Upper lobe of right lung (tissue), 1 donor: ENCODE measurements around the gene SDCCAG8. TPM values are rescaled to one million over a fixed set of nuclear protein-coding genes. Genes with fewer than 3 reads are reported as not detected.

Source experiments
- ATAC-seq: fragments of 200-7000 bp; cut with Tn5 transposase; one replicate; pipeline ENCODE4 v1.9.1; 2020; ENCODE audit warnings: mild to moderate bottlenecking, moderate library complexity
- DNase-seq: peaks from one replicate; pipeline ENCODE4 v3.0.0-alpha.2; 2020
- H3K27ac ChIP-seq: fragments of 200-600 bp; one replicate; pipeline ENCODE4 v1.8.0; 2022
- H3K27me3 ChIP-seq: fragments of 200-600 bp; one replicate; pipeline ENCODE4 v1.8.0; 2022; ENCODE audit warnings: mild to moderate bottlenecking
- H3K36me3 ChIP-seq: fragments of 200-600 bp; one replicate; pipeline ENCODE4 v1.8.0; 2022
- H3K4me1 ChIP-seq: fragments of 200-600 bp; one replicate; pipeline ENCODE4 v1.8.0; 2022
- H3K4me3 ChIP-seq: fragments of 200-600 bp; one replicate; pipeline ENCODE4 v1.8.0; 2022; ENCODE audit warnings: mild to moderate bottlenecking
- H3K9me3 ChIP-seq: fragments of 200-600 bp; one replicate; pipeline ENCODE4 v1.8.0; 2022
- intact Hi-C: fragments of 100-400 bp; cut with DNase I; formaldehyde crosslinking; loops from one replicate; pipeline ENCODE4 v1.11.0; 2022
- total RNA-seq: library from RNA; stranded (reverse); fragmentation: NEBNext Ultra II Directional; extraction: Animal tissue kit (Norgen Biotek cat#: 25700); gene quantifications from one replicate; pipeline ENCODE4 v1.2.1, GENCODE V29; 2021
- TF ChIP-seq, protein P1 (sequence below): fragments of 200-600 bp; IDR thresholded peaks from one replicate; pipeline ENCODE4 v1.8.0; 2022; ENCODE audit warnings: antibody characterized with exemption
- donor health status: DM: no; HTN: yes; CAD: no; lungs with severe emphysema.

SDCCAG8 gene
- total RNA-seq, 1 donor from 2014 or later: 71.9 TPM

DNA sequence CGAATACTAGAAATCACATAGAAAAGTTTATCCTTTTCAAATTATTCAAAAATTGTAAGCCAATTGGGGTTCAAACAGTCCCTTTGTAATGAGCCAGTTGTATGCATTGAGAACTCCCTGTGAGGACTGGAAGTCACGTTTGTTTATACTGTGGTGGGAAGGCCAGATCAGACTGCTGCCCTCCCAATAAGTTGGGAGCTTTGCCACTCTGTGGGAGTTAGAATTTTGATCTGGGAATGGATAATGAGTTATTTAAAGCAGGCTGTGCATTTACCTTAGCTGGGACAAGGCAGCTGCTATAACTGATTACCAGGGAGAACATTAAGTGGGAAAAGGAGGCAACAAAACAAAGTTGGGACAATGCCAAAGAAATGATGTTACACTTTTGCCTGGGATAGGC lies 178.8 kb downstream of the SDCCAG8 start:
- intact Hi-C loops: no loop called here
- no peaks in the 10 kb centered on the region for H3K36me3 ChIP-seq
- TF ChIP-seq, protein P1, sequence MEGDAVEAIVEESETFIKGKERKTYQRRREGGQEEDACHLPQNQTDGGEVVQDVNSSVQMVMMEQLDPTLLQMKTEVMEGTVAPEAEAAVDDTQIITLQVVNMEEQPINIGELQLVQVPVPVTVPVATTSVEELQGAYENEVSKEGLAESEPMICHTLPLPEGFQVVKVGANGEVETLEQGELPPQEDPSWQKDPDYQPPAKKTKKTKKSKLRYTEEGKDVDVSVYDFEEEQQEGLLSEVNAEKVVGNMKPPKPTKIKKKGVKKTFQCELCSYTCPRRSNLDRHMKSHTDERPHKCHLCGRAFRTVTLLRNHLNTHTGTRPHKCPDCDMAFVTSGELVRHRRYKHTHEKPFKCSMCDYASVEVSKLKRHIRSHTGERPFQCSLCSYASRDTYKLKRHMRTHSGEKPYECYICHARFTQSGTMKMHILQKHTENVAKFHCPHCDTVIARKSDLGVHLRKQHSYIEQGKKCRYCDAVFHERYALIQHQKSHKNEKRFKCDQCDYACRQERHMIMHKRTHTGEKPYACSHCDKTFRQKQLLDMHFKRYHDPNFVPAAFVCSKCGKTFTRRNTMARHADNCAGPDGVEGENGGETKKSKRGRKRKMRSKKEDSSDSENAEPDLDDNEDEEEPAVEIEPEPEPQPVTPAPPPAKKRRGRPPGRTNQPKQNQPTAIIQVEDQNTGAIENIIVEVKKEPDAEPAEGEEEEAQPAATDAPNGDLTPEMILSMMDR: no peak
- no peaks in the 10 kb centered on the region for H3K4me1 ChIP-seq
- no peak for DNase-seq
- H3K27ac ChIP-seq: no peak overlapping the region
- H3K4me3 ChIP-seq: no peak overlapping the region
- ATAC-seq: no peak
- H3K9me3 ChIP-seq: no peaks in the 10 kb centered on the region
- H3K27me3 ChIP-seq: no peaks in the 10 kb centered on the region

DNA sequence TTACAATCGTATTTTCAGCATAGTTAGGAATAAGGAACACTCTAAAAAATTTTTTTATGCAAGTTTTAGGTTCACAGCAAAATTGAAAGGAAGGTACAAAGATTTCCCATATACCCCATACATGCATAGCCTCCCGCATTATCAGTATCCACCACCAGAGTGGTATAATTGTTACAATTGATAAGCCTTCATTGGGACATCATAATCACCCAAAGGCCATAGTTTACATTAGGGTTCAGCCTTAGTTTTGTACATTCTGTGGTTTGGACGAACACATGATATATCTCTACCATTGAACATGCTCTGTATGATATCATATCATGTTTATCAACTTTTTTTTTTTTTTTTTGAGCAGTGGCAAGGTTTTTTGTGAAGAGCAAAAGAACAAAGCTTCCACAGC lies 180.0 kb downstream of the SDCCAG8 start:
- DNase-seq (no peak), ATAC-seq (no peak)
- Histone ChIP-seq H3K4me3 (no peak overlapping the region), H3K36me3 (no peaks in the 10 kb centered on the region), H3K27ac (no peak overlapping the region), H3K4me1 (no peaks in the 10 kb centered on the region), H3K27me3 (no peaks in the 10 kb centered on the region), H3K9me3 (no peaks in the 10 kb centered on the region)
- intact Hi-C loops: no loop called here
- TF ChIP-seq, protein P1: no peak

DNA sequence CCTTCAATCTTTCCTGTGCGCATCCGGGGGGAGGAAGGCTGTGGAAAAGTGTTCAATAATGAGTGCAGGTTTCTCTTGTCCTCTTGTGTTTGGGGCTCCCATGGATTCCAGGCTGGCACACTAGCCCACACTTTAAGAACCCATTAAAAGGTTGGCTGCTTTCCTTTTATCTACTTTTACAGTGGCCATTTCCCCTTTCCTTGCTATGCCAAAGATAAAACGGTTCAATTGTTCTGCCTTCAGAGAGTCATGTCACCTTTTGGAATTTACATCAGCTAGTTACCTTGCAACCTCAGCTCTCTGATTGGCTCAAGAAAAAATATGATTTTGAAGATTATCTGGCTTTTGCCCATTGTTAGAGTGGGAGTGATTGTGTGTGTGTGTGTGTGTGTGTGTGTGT lies 182.3 kb downstream of the SDCCAG8 start:
- no peaks in the 10 kb centered on the region for H3K36me3 ChIP-seq
- no peaks in the 10 kb centered on the region for H3K9me3 ChIP-seq
- H3K27me3 ChIP-seq: no peaks in the 10 kb centered on the region
- TF ChIP-seq, protein P1: no peak
- H3K27ac ChIP-seq: no peak overlapping the region
- H3K4me1 ChIP-seq: no peaks in the 10 kb centered on the region
- DNase-seq (no peak), ATAC-seq (no peak)
- intact Hi-C loops: no loop called here
- H3K4me3 ChIP-seq: no peak overlapping the region

DNA sequence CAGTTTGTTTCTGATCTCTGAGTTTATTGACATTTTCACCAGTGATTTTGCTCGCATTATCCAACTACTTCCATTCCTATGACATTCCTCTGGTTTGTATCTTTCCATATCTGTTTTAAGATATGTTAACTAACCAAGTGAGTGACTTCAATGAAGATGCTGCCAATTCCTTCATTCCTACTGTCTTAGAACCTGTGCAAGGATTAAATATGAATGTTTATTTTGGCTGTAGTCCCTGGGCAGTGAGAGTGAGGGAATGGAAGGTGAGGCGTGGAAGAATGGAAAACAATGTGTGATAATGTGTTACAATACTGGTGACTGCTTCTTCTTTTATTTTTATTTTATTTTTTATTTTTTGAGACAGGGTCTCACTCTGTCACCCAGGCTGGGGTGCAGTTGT lies 183.0 kb downstream of the SDCCAG8 start:
- intact Hi-C loops: no loop called here
- H3K4me1 ChIP-seq: no peaks in the 10 kb centered on the region
- DNase-seq (no peak), ATAC-seq (no peak)
- no peaks in the 10 kb centered on the region for H3K9me3 ChIP-seq
- no peaks in the 10 kb centered on the region for H3K36me3 ChIP-seq
- no peak overlapping the region for H3K27ac ChIP-seq
- H3K27me3 ChIP-seq: no peaks in the 10 kb centered on the region
- TF ChIP-seq, protein P1: no peak
- no peak overlapping the region for H3K4me3 ChIP-seq

DNA sequence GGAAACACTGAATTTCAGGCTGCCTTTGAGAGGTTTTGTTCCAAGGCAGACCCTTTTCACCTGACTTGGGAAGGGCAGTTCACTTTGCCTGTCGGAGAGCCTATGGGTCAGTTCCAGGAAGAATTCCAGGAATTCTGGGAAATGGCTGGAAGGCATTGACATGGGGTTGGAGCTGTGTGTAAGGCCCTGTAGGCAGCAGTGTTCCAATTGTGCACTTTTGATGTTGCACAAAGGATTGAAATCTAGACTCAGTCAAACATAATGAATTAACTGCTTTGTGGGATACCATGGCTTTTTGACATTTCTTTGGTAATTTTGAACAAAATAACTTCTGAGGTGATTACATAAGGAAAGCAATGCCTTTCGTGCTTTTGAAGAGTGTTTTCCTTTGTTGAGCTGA lies 184.6 kb downstream of the SDCCAG8 start:
- no peaks in the 10 kb centered on the region for H3K27me3 ChIP-seq
- intact Hi-C loops: no loop called here
- no peaks in the 10 kb centered on the region for H3K9me3 ChIP-seq
- ATAC-seq (no peak), DNase-seq (no peak)
- TF ChIP-seq, protein P1: no peak
- no peaks in the 10 kb centered on the region for H3K4me1 ChIP-seq
- H3K36me3 ChIP-seq: no peaks in the 10 kb centered on the region
- no peak overlapping the region for H3K27ac ChIP-seq
- H3K4me3 ChIP-seq: no peak overlapping the region

DNA sequence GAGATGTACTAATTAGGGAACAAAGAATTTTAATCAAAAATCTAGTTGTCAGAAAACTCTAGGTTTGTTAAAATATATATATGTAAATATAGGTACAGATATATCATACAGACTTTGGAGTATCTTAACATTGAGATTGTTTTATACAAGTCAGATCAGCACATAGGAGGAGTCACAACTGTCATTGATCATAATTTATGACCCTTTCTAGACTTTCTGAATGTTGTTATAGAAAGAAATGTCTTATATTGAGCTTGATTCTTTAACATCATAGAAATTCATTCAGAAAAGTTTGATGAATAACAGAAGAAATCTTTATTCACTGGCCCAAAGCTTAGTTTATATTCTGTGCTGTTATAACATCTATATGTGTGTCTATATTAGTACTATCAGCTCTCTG lies 185.8 kb downstream of the SDCCAG8 start:
- no peaks in the 10 kb centered on the region for H3K27me3 ChIP-seq
- intact Hi-C loops: no loop called here
- no peaks in the 10 kb centered on the region for H3K36me3 ChIP-seq
- DNase-seq (no peak), ATAC-seq (no peak)
- no peaks in the 10 kb centered on the region for H3K4me1 ChIP-seq
- TF ChIP-seq, protein P1: no peak
- H3K27ac ChIP-seq: no peak overlapping the region
- H3K4me3 ChIP-seq: no peak overlapping the region
- H3K9me3 ChIP-seq: no peaks in the 10 kb centered on the region
